Endothelial cell of umbilical vein (primary cell): ENCODE measurements around the gene SYK. TPM values are rescaled to one million over a fixed set of nuclear protein-coding genes. Genes with fewer than 3 reads are reported as not detected.

Experiments
- BruUV-seq: library from RNA; stranded (reverse); fragments of 400-500 nt; replicated peaks from 2 replicates; lab custom pipeline; 2021; lab: Mats Ljungman, UMichigan
- CTCF ChIA-PET: fragments of 300-600, 350-600 bp; sonication (Branson Sonifier 250); formaldehyde crosslinking; loops from one replicate; lab custom pipeline; 2021; ENCODE audit warnings: antibody characterized with exemption, inconsistent platforms; lab: Charles Lee
- POLR2A ChIA-PET: fragments of 300-600, 350-600 bp; sonication (Branson Sonifier 250); formaldehyde crosslinking; loops from one replicate; lab custom pipeline; 2021; ENCODE audit warnings: antibody characterized with exemption, inconsistent platforms; lab: Charles Lee
- DNase-seq: peaks from one replicate; pipeline ENCODE4 v3.0.0-alpha.2; 2011; ENCODE audit warnings: low read depth, low spot score
- FAIRE-seq: peaks from 2 replicates; lab custom pipeline; 2011; peaks lifted over from hg19 to GRCh38; lab: Jason Lieb, UNC
- H2AFZ ChIP-seq: 2 replicates; pipeline ENCODE4 v1.6.0; 2012; ENCODE audit warnings: low read depth, low read length, control low read depth, inconsistent platforms
- H3K27ac ChIP-seq: 2 replicates; pipeline ENCODE4 v1.5.1; 2011; ENCODE audit warnings: low read depth, mild to moderate bottlenecking, control low read depth, low read length, moderate library complexity; ENCODE audit not compliant: insufficient read depth
- H3K27me3 ChIP-seq, 2 experiments: 2 replicates each; pipeline versions ENCODE4 v1.6.0 to v1.6.1; 2011; ENCODE audit warnings: low read length in 2 of 2, mixed read lengths in 1 of 2; ENCODE audit not compliant: control insufficient read depth in 2 of 2, insufficient read depth in 2 of 2
- H3K36me3 ChIP-seq, 2 experiments: 2 replicates in 1 of 2; 3 replicates in 1 of 2; pipeline ENCODE4 v1.5.1; 2011; ENCODE audit warnings: low read length in 2 of 2, mild to moderate bottlenecking in 1 of 2, moderate library complexity in 1 of 2; ENCODE audit not compliant: control insufficient read depth in 2 of 2, insufficient read depth in 2 of 2; ENCODE audit errors: extremely low read depth in 1 of 2
- H3K4me1 ChIP-seq: 3 replicates; pipeline ENCODE4 v1.5.1; 2011; ENCODE audit warnings: mild to moderate bottlenecking, low read length; ENCODE audit not compliant: control insufficient read depth, insufficient read depth; ENCODE audit errors: extremely low read depth
- H3K4me2 ChIP-seq: 2 replicates; pipeline ENCODE4 v1.6.1; 2011; ENCODE audit warnings: low read length, control low read depth, mixed read lengths; ENCODE audit not compliant: insufficient read depth
- H3K4me3 ChIP-seq, 3 experiments: fragments of 200-600 bp in 1 of 3; sonication (generic), shearing (Covaris generic) in 1 of 3; replicated peaks in 1 of 3; 2 replicates each; pipeline ENCODE4 v1.5.1; 2011 to 2016; ENCODE audit warnings: control low read depth in 3 of 3, low read length in 3 of 3, mild to moderate bottlenecking in 2 of 3, inconsistent platforms in 1 of 3, low read depth in 1 of 3, moderate library complexity in 1 of 3; ENCODE audit not compliant: insufficient read depth in 1 of 3
- H3K79me2 ChIP-seq: 2 replicates; pipeline ENCODE4 v1.6.0; 2012; ENCODE audit warnings: low read length, inconsistent platforms; ENCODE audit not compliant: control insufficient read depth, insufficient read depth
- H3K9ac ChIP-seq: replicated peaks from 2 replicates; pipeline ENCODE3; 2011; ENCODE audit warnings: low read length, control low read depth; ENCODE audit not compliant: insufficient read depth; ENCODE audit errors: extremely low read depth
- H3K9me1 ChIP-seq: replicated peaks from 3 replicates; pipeline ENCODE4 v1.6.0; 2011; ENCODE audit warnings: mild to moderate bottlenecking, low read length; ENCODE audit not compliant: control insufficient read depth, insufficient read depth; ENCODE audit errors: extremely low read depth
- H3K9me3 ChIP-seq: replicated peaks from 2 replicates; pipeline ENCODE4 v1.5.1; 2012; ENCODE audit warnings: low read length, inconsistent platforms; ENCODE audit not compliant: control insufficient read depth, insufficient read depth
- H4K20me1 ChIP-seq: replicated peaks from 2 replicates; pipeline ENCODE3; 2011; ENCODE audit warnings: mild to moderate bottlenecking, low read length; ENCODE audit not compliant: control insufficient read depth, insufficient read depth; ENCODE audit errors: extremely low read depth
- FOS ChIP-seq: IDR thresholded peaks from 2 replicates; pipeline ENCODE4 v1.6.1; 2011; ENCODE audit warnings: mild to moderate bottlenecking, low read length, moderate library complexity, borderline replicate concordance; ENCODE audit not compliant: insufficient read depth
- GATA2 ChIP-seq: IDR thresholded peaks from 2 replicates; pipeline ENCODE4 v1.7.0; 2011; ENCODE audit warnings: low read depth, mild to moderate bottlenecking, moderate library complexity, mixed read lengths, low read length; ENCODE audit not compliant: insufficient read length, insufficient read depth
- JUN ChIP-seq: IDR thresholded peaks from 2 replicates; pipeline ENCODE4 v1.6.1; 2011; ENCODE audit warnings: borderline replicate concordance, low read depth; ENCODE audit not compliant: insufficient read length, insufficient read depth
- POLR2A ChIP-seq: IDR thresholded peaks from 2 replicates; pipeline ENCODE4 v1.6.1; 2012; ENCODE audit warnings: low read depth, mild to moderate bottlenecking, control low read depth, low read length
- dilution Hi-C: fragments of 300-500 bp; cut with MboI; formaldehyde crosslinking; loops from one replicate; pipeline ENCODE4 v1.15.0; 2019; ENCODE audit warnings: low sequenced_read_pairs; ENCODE audit not compliant: extremely low pct_ligation_motif_present
- intact Hi-C: fragments of 100-400 bp; cut with micrococcal nuclease; formaldehyde crosslinking; loops from one replicate; pipeline ENCODE4 v1.10.0; 2022
- polyA plus RNA-seq, 4 experiments: library from polyadenylated mRNA; depleted of rRNA in 3 of 4; stranded (reverse) in 3 of 4; unstranded in 1 of 4; fragments of >200 nt; gene quantifications; 2 replicates each; pipeline versions ENCODE4 v1.2.1 to v1.2.3, GENCODE V29; 2011 to 2012; ENCODE audit warnings: missing spikeins in 1 of 4
- total RNA-seq: library from RNA; stranded (reverse); gene quantifications from 2 replicates; pipeline ENCODE4 v1.2.3, GENCODE V29; 2021
- TF ChIP-seq, protein P1 (sequence below): IDR thresholded peaks from 2 replicates; pipeline ENCODE4 v1.6.1; 2011; ENCODE audit not compliant: insufficient read depth, insufficient read length
- TF ChIP-seq, protein P2 (sequence below), 2 donors: IDR thresholded peaks; 1 replicate in 1 of 2; 2 replicates in 1 of 2; pipeline ENCODE4 v1.5.1; 2011; ENCODE audit warnings: low read length in 2 of 2, mild to moderate bottlenecking in 2 of 2, moderate library complexity in 2 of 2, control low read depth in 1 of 2, inconsistent platforms in 1 of 2, low read depth in 1 of 2; ENCODE audit not compliant: insufficient read depth in 1 of 2; ENCODE audit errors: extremely low read depth in 1 of 2

SYK gene
- total and polyA plus RNA-seq, 2 donors (not counting 3 experiments of a cell fraction or from before 2014, with no cell fraction given), result not detected

DNA sequence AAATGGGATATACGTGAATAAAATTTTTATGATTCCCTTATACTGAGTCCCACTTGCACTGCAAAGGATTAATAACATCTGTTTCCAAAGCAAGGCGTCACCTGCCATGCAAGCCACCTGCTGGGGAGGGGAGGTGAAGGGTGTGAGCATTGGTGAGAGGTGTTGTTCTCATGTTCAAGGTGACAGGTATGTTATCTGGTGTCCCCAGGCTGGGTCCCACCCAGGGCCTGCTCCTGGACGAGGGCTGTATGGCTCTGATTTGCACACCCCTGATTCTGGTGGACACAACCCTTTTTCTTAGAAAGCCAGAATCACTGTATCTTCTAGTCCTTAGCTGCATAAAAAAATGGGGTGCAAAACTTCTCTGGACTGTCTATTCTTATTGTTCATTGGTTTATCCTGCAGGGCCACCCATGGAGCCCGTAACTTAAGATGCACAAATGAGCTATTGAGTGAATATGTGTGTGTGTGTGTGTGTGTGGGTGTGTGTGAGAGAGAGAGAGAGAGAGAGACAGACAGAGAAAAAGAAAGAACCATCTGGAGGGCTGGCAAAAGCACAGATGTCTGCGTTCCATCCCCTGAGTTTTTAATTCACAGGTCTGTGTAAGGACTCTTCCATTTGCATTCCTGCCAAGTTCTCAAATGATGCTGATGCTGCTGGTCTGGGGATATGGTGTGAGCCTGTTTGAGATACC is 53.7 kb downstream of the SYK start:
- Histone ChIP-seq H3K4me2 (no peak overlapping the region), H3K79me2 (no peaks in the 10 kb centered on the region), H2AFZ (no peak overlapping the region), H3K27ac (no peak overlapping the region), H3K36me3 (no peaks in the 10 kb centered on the region), H3K4me1 (no peaks in the 10 kb centered on the region), H3K27me3 (no peaks in the 10 kb centered on the region), H3K9ac (no peak overlapping the region), H3K9me3 (no peaks in the 10 kb centered on the region), H3K9me1 (no peaks in the 10 kb centered on the region), H3K4me3 (no peak overlapping the region), H4K20me1 (no peaks in the 10 kb centered on the region)
- dilution Hi-C loops, result no loop called here
- intact Hi-C loops, result no loop called here
- FAIRE-seq (no peak), DNase-seq (no peak)
- ChIA-PET CTCF (interaction anchor here (1.4 kb wide), 1 partner anchor 1258 kb away, joined by 3 read pairs; no protein-coding TSS in a partner anchor), POLR2A (no interaction called here)
- no TSS peak for BruUV-seq
- TF ChIP-seq JUN, result no peak
- TF ChIP-seq, protein P1, sequence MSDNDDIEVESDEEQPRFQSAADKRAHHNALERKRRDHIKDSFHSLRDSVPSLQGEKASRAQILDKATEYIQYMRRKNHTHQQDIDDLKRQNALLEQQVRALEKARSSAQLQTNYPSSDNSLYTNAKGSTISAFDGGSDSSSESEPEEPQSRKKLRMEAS, result no peak
- TF ChIP-seq GATA2, result no peak
- TF ChIP-seq POLR2A, result no peak
- TF ChIP-seq, protein P2, sequence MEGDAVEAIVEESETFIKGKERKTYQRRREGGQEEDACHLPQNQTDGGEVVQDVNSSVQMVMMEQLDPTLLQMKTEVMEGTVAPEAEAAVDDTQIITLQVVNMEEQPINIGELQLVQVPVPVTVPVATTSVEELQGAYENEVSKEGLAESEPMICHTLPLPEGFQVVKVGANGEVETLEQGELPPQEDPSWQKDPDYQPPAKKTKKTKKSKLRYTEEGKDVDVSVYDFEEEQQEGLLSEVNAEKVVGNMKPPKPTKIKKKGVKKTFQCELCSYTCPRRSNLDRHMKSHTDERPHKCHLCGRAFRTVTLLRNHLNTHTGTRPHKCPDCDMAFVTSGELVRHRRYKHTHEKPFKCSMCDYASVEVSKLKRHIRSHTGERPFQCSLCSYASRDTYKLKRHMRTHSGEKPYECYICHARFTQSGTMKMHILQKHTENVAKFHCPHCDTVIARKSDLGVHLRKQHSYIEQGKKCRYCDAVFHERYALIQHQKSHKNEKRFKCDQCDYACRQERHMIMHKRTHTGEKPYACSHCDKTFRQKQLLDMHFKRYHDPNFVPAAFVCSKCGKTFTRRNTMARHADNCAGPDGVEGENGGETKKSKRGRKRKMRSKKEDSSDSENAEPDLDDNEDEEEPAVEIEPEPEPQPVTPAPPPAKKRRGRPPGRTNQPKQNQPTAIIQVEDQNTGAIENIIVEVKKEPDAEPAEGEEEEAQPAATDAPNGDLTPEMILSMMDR (IDR thresholded peaks at IDR 0.05; ENCODE audit: extremely low read depth in 1 of 2, insufficient read depth in 1 of 2, low read depth in 1 of 2, low read length in 2 of 2), result no peak
- no peak for TF ChIP-seq FOS
